ENCODE results near the gene FAM200C.

GRCh38 chr5:160363211-160363610 lies 36.6 kb downstream of the FAM200C start:
- TF ChIP-seq, protein P1, sequence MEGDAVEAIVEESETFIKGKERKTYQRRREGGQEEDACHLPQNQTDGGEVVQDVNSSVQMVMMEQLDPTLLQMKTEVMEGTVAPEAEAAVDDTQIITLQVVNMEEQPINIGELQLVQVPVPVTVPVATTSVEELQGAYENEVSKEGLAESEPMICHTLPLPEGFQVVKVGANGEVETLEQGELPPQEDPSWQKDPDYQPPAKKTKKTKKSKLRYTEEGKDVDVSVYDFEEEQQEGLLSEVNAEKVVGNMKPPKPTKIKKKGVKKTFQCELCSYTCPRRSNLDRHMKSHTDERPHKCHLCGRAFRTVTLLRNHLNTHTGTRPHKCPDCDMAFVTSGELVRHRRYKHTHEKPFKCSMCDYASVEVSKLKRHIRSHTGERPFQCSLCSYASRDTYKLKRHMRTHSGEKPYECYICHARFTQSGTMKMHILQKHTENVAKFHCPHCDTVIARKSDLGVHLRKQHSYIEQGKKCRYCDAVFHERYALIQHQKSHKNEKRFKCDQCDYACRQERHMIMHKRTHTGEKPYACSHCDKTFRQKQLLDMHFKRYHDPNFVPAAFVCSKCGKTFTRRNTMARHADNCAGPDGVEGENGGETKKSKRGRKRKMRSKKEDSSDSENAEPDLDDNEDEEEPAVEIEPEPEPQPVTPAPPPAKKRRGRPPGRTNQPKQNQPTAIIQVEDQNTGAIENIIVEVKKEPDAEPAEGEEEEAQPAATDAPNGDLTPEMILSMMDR (IDR thresholded peaks at IDR 0.05 in 2 of 3, conservative IDR thresholded peaks at IDR 0.05 in 1 of 3; ENCODE audit: borderline replicate concordance in 1 of 3, insufficient read depth in 1 of 3, low read depth in 2 of 3, low read length in 2 of 3) = no peak
- TF ChIP-seq POLR2A (IDR thresholded peaks at IDR 0.05; ENCODE audit: borderline replicate concordance, extremely low read depth, insufficient read depth, insufficient read length) (no peak), POLR2AphosphoS5 (IDR thresholded peaks at IDR 0.05; ENCODE audit: low read depth, low read length) (no peak), YY1 (IDR thresholded peaks at IDR 0.05; ENCODE audit: extremely low read depth, insufficient replicate concordance, low read depth, low read length) (no peak), REST (IDR thresholded peaks at IDR 0.05; ENCODE audit: low read depth) (no peak), ZBTB33 (IDR thresholded peaks at IDR 0.05; ENCODE audit: extremely low read depth, insufficient replicate concordance, low read length) (no peak), SP1 (IDR thresholded peaks at IDR 0.05; ENCODE audit: low read depth) (no peak), TCF7L2 (IDR thresholded peaks at IDR 0.05; ENCODE audit: borderline replicate concordance, extremely low read depth, insufficient read depth, insufficient read length) (no peak), EZH2phosphoT487 (IDR thresholded peaks at IDR 0.05; ENCODE audit: borderline replicate concordance) (no peak)
